ENCODE data around the gene TAF3.

TAF3 gene

DNA sequence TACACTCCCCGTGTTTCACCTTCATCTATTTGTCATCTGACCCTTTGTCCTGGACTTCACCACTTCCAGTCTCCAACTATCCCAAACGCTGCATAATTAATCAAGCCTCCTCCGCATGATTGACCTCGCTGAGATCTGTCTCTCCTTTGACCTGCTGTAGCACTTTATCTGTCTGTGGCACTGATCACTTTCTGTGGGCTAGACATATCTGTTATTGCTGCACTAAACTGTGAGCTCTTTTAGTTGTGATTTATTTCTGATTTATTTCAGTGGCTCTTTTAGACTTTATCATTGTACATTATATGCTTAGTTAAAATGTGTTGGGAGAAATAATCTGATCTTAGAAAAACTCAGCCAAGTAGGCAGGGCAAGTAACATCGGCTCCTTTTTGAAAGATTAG, 144.3 kb downstream of the TAF3 start:
- no peak for DNase-seq (ENCODE audit: low read depth in 3 of 3, low spot score in 1 of 3)

DNA sequence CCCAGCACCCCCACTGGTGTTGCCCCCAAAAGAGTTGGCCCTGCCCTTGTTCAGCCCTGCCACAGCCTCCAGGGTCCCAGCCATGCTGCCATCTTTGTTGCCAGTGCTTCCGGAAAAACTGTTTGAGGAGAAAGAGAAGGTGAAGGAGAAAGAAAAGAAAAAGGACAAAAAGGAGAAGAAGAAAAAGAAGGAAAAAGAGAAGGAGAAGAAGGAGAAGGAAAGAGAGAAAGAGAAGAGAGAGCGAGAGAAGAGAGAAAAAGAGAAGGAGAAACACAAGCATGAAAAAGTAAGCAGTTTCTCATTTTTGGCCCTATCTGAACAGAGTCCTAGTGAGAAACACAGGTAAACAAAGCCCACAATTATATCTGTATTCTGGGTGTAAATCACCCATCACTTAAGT, 147.2 kb downstream of the TAF3 start:
- no peak for DNase-seq (ENCODE audit: low read depth in 3 of 3, low spot score in 1 of 3)

DNA sequence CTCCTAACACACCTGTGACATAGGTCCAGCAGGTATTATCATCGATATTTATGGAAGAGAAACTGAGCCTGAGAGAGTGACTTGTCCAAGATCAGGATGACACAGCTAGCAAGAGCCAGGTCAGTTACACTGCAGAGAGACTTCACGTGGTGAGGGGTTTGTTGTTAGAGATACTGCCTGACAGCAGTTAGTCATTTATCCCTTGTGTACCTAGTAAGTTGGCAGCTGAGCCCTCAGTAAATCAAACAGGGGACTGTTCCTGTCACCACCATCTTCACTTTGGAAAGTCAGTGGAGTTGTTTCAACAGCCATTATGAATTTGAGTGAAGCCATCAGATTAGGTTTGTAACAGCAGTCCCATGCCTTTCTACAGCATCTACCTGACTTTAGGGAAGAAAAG, 148.7 kb downstream of the TAF3 start:
- no peak for DNase-seq (ENCODE audit: low read depth in 3 of 3, low spot score in 1 of 3)

DNA sequence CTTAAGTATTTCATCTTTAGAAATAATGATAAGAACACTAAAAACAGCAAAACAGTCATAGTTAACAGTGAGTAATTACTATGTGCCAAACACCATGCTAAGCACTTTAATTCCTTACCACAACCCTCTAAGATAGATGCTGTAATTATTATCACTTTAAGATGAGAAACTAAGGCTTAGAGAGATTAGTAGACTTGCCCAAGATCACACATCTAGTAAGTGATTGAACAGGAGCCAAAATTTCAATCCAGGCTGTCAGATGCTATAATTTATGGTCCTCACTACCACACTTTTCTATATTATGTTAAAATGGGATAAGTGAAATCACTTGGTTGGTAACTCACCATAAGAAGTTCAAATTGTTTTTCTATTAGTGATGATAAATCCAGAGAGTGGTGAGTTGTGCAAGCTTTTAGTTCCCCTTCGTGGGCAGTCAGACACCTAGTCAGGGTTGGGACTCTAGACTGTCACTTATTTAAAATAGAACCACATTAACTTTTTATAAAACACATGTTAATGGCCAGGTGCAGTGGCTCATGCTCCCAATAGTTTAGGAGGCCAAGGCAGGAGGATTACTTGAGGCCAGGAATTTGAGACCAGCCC, 150.3 kb downstream of the TAF3 start:
- DNase-seq (ENCODE audit: low read depth in 3 of 3, low spot score in 1 of 3), result no peak

DNA sequence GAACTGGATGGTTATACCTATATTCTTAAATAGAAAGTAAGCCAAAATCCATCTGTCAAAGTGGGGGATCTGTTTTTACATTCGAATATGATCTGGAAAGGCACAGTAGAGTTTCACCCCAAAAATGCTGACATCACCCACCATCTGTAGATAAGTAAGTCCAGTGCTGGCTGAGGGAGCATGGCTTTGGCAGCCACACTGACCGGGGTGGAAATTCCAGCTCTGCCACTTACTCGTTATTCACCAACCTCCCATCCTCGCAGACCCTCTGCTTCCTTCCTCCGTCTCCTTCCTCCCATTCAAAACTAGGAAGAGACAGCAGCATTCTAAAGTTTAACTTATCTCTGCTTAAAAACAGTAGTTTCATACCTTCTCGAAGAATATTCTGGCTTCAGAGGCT, 151.3 kb downstream of the TAF3 start:
- DNase-seq (ENCODE audit: low read depth in 3 of 3, low spot score in 1 of 3), result no peak

DNA sequence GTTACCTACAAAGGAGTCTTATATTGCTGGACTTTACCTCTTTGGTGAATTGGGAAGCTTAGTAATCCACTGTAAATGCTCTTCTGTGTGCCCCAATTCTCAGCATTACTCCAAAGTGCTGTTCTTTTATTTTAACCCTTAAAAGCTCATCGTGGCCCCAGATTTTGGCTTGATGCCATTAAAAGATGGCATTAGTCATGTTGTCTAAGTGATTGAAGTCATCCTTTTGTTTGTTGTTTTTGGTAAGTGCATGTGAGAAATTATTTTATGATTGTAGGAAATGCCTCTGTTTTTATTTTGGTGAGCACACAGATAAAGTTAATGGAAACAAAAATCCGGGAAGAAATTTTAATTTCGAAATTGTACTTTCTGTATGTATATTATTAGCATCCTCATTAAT, 153.6 kb downstream of the TAF3 start:
- DNase-seq (ENCODE audit: low read depth in 3 of 3, low spot score in 1 of 3), result no peak

DNA sequence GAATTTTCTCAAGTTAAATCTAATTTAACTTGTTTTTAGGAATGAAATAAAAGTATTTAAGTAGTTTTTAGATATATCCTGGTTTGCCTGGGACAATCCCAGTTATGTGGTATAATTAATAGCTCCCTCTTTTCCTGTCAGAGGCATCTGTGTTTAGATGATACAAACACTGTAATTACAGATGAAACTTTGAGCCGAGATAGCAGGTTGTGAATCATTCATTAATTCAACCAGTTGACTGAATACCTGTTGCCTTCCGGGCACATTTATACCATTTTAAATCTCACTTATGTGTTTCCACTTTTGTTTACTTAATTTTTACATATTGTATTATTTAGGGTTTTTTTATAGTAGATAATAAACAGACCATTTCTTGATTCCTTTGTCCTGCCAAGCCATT, 154.1 kb downstream of the TAF3 start:
- no peak for DNase-seq (ENCODE audit: low read depth in 3 of 3, low spot score in 1 of 3)

DNA sequence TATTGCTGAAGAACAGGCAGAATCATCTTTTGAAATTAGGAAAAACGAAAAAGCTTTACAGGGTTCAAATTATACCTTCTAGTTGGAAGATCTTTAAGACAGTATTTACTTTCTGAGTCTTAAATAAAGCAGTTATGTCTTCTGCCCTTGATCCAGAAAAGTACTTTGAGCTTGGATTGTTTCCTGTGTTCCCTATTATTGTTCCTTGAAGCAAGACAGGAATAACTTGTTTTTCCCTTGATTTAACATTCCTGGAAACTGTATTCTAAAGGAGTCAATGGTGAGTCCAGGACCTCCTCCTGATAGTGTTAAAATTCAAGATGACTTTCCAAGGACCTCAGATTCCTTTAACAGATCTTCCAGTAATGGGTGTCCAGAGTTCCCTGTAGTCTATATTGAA, 161.9 kb downstream of the TAF3 start:
- no peak for DNase-seq (ENCODE audit: low read depth in 3 of 3, low spot score in 1 of 3)

DNA sequence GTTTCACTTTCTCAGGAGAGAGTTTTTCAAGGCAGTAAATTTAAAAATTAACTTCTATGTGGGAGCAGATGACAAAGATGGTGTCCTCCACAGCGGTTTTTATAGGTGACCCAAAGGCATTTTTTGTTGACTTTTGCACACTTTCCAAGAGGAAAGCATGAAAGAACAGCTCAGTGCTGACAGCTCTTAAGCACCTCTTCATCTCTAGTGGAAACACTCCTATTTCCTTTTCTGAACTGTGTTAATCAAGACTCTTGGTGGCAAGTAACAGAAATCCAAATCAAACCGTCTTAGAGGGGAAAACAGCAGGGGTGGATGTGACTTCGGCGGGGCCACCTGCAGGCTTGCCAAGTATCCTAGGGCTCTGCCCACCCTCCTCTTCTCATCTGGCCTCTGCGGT, 164.4 kb downstream of the TAF3 start:
- no peak for DNase-seq (ENCODE audit: low read depth in 3 of 3, low spot score in 1 of 3)

DNA sequence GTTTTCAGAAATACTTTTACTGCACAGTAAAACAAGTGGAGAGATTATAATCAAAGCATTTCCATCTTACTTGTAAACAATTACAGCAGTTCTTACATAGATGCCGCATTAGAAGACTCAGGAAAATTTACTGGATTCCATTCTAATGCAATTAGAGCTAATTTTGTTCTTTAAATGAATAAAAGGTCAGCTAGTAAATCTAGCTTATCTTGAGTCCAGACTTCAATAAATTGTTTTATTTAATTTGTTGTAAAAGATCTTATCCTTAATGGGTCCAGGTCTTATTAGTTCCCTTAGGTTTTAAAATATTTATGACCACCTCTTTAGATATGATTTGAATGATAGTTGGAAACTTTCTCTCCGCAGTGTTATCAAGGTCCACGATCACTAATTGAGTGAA, 166.0 kb downstream of the TAF3 start:
- no peak for DNase-seq (ENCODE audit: low read depth in 3 of 3, low spot score in 1 of 3)

DNA sequence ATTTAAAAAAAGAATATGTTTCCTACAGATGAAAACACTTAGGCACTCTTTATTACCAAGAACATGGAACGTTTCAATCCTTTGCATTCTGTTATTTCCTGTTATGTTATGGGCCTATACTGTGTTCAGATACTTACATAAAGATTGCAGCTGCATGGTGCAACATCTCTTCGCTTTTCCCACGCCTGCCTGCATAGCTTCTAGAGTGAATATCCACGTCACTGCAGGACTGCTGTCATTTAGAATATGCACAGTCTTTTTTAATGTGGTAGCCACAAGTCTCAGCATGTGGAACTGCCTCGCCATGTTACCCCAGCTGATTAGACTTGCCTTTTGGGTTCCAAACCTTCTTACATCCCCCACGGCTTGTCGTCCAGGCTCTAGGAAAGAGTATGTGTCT, 166.6 kb downstream of the TAF3 start:
- DNase-seq (ENCODE audit: low read depth in 3 of 3, low spot score in 1 of 3), result no peak

DNA sequence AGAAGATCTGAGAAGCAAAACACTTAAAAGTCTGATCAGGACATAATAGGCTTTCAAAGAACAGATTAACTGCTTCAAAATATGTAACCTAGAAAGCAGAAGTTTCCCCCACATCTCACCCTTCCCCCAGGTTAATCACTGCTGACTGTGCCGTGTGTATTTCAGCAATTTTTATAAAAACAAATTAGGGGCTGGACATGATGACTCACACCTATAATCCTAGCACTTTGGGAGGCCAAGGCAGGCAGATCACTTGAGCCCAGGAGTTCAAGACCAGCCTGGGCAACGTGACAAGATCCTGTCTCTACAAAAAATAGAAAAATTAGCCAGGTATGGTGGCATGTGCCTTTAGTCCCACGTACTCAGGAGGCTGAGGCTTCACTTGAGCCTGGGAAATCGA, 168.5 kb downstream of the TAF3 start:
- no peak for DNase-seq (ENCODE audit: low read depth in 3 of 3, low spot score in 1 of 3)

DNA sequence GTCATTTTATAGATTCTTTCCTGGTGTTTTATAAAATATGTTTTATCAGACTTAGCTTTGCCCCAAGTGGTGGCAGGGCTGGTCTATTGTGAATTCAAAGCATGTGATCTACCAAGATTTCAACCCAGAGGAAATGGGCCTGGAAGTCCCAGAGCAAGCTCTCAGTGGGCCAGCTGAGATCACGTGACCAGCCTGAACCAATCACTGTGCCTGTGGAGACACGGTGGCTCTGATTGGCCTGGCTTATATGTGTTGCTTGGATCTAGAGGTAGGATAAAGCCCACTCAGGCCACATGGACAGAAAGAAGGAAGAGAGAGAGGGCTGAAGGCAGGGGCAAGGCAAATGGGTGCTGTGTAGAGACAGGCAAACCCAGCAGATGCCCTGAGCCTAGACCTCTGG, 170.7 kb downstream of the TAF3 start:
- DNase-seq (ENCODE audit: low read depth in 3 of 3, low spot score in 1 of 3), result no peak

DNA sequence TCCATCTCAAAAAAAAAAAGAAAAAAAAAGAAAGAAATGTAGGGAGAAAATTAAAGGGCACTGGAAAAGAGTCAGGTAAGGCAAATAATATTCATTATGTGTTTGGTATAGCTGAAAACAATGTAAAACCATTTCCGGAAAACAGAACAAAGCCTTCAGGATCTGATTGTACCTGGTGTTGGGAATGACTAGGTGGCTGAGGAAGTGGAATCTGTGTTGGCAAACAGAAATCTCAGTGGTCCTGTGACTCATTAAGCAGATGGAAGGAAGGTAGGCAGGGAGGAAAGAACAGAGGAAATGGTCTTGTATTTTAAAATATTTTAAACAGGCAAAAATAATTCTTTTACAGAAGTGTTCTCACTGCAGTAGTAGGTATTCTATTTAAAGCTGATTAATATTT, 180.5 kb downstream of the TAF3 start:
- no peak for DNase-seq (ENCODE audit: low read depth in 3 of 3, low spot score in 1 of 3)

DNA sequence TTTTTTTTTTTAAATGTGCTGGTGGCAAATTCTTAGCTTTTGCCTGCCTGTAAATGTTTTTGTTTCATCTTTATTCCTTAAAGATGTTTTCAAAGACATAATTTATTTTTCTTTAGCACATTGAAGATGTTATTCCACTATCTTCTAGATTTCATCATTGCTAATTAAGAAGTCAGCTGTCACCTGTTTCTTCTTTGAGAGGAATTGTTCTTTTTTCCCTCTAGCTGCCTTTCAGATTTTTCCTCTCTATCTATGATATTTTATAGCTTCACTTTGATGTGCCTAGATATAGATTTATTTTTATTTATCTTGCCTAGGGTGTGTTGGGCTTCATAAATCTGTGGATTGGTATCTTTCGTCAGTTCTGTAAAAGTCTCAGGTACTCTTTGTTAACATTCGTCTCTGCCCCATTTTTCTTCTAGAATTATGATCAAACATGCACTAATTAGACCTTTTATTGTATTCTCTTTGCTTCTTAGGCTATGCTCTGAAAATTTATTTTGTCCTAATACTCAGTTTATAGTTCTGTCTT, 186.2 kb downstream of the TAF3 start:
- DNase-seq (ENCODE audit: low read depth in 3 of 3, low spot score in 1 of 3), result no peak

DNA sequence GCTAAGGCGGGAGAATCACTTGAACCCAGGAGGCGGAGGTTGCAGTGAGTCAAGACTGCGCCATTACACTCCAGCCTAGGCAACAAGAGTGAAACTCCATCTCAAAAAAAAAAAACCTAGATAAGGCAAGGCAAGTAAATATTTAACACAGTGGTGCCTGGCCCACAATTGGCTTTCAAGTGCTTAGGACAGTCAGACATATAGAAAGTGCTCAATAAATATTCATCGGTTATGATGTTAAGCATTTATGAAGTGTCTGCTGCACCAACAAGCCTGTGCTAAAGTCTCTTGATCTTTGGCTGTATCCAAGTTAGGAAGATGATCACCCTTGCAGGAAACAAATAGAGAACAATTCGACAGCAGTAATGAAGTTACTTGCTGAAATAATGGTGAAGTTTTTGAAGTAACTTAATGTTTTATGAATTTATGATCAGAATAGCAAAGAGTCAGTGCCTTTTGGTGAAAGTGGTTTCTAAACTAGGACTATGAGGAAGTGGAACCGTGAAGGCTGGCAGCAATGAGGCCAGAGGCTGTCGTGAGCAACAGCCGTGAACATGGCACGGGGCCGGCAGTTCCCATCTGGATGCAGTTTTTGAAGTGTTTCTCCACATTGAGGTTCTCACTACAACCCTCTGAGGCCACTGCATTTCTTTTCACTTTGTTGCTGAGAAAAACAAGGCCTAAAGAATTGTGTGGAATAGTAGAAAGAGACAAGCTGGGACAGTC, 188.1 kb downstream of the TAF3 start:
- no peak for DNase-seq (ENCODE audit: low read depth in 3 of 3, low spot score in 1 of 3)

DNA sequence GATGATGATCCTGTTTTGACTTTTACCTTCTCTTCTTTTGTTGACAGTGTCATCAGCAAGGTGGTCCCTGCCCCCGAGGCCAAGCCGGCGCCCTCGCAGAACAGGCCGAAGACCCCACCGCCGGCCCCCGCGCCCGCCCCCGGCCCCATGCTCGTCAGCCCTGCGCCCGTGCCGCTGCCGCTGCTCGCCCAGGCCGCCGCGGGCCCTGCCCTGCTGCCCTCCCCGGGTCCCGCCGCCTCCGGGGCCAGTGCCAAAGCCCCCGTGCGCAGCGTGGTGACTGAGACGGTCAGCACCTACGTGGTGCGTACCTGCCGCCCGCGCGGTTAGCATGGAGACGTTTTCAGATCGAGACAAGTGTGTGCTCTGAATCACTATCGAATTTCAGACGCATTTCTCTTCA, 190.7 kb downstream of the TAF3 start:
- no peak for DNase-seq (ENCODE audit: low read depth in 3 of 3, low spot score in 1 of 3)

DNA sequence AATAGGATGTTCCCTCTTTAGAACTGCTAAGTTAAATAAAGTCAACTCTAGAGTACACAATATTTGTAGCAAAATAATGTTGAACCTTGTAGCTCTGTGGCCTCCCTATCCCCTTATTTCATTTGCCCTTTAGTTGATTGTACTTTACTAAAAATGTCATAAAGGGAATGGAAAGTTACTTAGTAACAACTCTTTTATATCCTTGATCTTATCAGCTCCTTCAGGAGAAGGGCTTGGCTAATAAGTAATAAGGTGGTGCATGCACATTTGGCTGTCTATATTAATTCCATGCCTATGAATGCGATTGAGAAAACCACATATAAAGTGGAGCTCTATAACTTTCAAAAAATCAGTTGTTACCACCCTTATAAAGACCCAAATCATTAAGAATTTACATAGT, 194.7 kb downstream of the TAF3 start:
- no peak for DNase-seq (ENCODE audit: low read depth in 3 of 3, low spot score in 1 of 3)

DNA sequence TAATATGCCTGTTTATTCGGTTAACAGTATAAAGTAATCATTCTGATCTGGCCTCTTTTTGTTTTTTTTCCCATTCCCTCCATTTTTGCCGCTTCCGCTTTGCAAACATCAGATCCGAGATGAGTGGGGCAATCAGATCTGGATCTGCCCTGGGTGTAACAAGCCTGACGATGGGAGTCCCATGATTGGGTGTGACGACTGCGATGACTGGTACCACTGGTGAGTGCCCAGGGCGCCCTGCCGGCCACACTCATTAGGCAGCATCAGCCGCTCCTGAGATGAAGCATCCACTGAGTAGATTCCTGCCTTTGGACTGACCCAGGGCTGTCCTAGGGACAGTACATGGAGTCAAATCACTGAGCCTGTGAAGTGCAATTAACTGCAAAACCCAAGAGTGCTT, 195.3 kb downstream of the TAF3 start:
- DNase-seq (ENCODE audit: low read depth in 3 of 3, low spot score in 1 of 3), result no peak

DNA sequence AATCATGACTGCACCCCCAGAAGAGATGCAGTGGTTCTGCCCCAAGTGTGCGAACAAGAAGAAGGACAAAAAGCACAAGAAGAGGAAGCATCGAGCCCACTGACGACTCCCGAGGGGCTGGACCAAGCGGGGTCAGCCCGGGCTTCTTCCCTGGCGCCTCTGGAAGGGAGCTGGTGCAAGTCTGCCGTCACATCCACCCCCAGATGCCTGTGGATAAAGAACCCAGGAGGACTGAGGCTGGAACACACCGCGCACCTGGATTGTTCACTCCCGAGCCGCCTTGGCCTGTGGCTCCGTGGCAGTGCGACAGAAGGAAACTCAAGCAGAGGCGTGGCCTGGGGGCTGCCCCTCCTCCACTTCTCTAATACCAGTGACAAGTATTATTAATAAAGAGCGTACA, 196.3 kb downstream of the TAF3 start:
- DNase-seq (ENCODE audit: low read depth in 3 of 3, low spot score in 1 of 3), result no peak

DNA sequence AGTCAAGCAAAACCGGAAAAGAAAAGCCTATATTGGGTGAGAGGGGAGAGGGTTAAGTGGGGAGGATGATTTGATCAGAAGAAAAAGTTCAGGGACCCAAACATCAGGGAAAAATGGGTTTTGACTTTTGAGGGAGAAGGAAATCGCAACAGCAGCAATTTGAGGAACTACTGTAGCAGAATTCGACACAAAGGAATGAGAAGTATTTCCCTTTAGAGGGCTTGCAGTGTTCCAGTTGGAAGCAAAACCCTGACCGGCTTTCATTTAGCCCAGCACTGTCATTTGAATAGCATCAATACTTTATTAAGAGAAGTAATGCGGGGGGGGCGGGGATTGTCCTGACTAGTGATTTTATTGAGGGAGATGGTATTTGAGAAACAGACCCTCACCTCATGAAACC, 199.0 kb downstream of the TAF3 start:
- DNase-seq (ENCODE audit: low read depth in 3 of 3, low spot score in 1 of 3), result no peak

DNA sequence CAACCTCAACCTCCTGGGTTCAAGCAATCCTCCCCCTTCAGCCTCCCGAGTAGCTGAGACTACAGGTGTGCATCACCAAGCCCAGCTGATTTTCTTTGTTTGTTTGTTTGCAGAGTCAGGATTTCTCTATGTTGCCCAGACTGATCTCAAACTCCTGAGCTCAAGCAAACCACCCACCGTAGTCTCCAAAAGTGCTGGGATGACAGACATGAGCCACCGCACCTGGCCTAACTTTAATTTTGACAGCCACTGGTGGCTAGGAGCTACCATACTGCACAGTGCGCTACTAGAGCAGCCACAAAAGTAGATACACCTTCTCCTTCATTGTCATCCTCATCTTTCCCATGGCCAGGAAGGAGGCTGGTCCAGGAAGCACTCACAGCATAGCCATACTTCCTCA, 205.0 kb downstream of the TAF3 start:
- DNase-seq (ENCODE audit: low read depth in 3 of 3, low spot score in 1 of 3), result no peak

DNA sequence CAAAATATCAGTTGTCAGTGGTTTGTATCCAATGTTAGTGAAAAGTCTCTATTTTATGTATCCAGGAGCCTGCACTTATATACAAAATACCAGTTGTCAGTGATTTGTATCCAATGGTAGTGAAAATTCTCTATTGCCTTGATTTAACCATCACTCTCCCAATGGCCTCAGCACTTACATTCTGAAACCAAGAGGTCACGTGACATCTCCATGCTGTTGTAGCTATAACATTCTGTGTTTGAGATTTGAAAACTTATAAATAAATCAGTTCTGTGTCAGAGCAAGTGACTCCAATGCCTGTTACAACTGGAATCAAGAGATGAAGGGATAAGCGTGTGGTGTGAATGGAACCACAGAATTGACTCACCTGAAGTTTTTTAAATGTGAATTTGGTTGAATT, 205.5 kb downstream of the TAF3 start:
- no peak for DNase-seq (ENCODE audit: low read depth in 3 of 3, low spot score in 1 of 3)
